Activated CD4-positive, CD25-positive, alpha-beta regulatory T cell treated with anti-CD3 and anti-CD28 coated beads, Interleukin-2, amount 50 U/mL, for 72 hours (primary cell): ENCODE results near the gene CD74.

ENCODE experiments used
- DNase-seq: peaks from one replicate; pipeline ENCODE4 v3.0.0; 2021

Gene CD74

DNA sequence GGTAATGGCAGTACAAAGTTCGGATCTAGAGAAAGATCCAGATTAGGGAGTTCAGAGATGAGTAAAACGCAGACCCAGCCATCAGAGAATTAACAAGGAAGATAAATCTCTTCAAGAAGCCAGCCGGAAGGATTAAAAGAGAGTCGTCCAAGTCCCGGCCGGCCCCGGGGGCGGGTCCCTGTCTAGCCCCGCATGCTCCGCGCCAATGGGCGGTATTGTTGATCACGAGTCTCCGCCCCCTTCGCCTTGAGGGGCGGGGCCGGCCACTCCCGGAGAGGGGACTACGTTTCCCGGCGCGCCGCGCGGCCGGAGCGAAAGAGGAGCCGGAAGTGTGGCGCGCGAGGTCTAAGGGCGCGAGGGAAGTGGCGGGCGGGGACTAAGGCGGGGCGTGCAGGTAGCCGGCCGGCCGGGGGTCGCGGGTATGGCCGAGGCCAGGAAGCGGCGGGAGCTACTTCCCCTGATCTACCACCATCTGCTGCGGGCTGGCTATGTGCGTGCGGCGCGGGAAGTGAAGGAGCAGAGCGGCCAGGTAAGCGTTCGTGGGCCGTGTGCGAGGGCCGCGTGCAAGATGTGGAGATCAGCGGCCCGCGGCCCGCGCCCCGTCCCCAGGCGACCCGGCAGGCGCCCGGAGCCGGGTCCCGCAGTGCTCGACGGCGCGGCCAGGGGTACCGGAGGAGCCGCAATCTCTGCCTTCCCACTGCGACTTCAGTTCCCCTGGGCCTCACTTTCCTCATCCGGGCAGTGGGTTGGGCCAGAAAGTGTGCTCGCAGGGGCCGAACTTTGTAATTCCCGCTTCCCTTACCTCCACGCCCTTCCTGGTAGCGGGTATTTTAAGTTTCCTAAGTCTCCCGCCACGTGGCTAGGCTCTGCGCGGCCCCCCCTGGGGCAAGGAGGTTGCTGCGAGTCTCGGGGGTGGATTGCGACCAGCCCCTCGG, 55.1 kb downstream of the CD74 start, which contains the start of gene TCOF1:
TSS of gene TCOF1 (plus strand) at position 372 of the 935 bp plus-strand sequence. CDS start at position 422, 50 bp downstream.
- peak; percentile 98 for DNase-seq

DNA sequence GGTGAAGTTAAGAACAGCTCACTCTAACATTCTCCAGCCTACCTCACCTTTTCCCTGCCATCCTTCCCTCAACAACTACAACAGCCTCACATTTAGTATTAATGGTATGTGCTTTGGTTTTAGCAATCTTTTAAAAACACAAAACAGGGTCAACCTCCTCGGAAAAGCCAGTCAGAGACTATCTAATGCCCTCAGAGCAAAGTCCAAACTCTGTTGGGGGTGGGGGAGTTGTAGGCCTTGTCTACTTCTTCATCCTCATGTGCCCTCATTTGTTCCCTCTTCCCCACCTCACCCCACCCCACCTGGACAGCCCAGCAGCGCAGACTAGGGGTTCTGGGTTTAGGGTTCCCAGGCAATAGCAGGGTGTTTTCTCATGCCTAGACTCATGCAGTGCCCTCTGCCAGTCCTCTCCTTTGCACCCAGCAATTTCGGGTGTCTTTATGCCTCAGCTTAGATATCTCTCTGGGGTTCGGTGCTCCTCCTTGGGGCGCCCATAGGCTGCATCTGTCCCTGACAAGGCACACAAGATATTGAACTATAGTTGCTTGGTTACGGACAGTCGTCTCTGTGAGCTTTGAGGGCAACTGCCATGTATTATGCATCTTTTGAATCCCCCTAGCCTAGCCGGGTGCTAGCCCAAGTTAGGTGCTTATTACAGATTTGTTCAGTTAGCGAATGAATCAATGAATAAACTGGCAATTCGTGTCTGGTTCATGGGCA, 56.0 kb downstream of the CD74 start:
- no peak for DNase-seq

DNA sequence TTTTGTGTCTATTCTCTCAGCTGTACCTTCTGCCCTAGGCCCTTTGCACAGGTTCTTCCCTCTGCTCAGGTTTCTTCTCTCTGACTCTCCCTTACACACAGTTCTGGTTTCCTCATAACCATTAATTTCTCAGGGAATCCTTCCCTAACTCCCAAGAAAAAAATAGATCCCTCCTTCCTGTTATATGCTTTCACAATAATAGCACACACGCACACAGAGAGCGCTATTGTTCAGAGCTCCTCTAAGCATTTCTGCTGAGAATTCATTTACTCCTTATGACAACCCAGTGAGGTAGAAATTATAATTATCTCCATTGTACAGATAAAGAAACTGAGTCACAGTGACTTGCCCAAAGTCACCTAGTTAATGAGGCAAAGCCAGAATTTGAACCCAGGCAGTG, 56.9 kb downstream of the CD74 start:
- no peak for DNase-seq

DNA sequence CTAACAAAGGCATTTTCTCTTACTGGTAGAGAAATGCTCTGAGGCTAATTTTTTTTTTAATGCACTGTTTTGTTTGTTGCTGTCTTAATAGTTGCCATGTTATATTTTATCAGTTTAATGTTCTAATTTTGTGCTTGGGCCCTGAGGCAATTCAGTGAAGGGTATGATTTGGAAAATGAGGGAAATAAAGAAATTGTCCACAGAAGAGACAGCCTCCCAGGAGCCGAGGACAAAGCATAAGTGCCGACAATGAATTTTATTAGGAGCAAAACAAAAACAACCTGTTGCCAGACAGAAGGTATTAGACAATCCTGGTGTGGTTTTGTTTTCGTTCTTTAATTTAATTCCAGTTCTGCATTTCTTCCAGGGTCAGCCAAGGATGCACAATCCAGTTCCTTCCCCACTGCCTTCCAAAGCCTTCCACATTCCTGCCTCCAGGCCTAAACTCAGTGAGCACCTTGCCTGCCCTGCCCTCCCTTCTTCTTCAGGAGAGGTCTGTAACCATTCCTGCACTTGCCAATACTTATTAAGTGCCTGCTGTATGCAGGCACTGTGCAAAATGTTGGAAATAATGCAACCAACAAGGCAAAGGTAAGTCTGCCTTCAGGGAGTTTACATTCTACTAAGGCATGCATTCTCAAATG, 59.6 kb downstream of the CD74 start:
- DNase-seq, result no peak

DNA sequence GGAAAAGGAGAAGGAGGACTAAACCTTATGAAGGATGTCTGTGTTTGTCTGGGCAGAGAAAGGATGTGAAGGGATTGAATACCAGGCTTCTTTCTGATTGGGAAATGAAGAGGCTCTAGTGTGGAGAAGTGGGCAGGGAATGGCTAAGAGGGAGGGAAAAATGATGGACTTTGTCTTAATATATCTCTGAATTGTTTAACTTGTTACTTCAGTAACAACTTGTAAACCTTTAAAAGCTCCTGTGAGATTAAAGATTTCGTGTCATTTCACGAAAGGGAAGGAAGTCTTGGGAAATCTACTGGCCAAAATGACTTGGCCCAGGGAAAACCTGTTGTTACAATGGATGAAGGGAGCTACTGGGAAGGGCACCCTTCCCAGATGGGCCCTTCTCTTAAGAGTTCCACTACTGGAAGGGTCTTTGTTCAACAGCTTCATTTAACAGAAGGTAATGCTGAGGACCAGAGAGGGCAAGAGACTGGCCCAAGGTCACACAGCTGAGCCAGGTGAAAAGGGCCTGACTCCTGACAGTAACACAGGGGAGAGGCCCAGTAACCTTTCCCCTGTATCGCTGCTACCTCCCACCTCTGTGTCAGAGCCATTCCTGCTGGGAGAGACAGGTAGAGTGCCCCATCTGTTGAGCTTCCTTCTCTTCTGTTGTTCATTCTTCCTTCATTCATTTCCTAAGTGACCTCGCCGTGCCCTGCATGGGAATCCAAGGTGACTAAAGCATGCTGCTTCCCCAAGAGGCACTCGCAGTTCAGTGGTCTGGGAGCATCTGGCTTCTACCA, 60.3 kb downstream of the CD74 start:
- DNase-seq, result no peak
